MG63 (cell line): Measurements from ENCODE around the gene NOPCHAP1. TPM values are rescaled to one million over a fixed set of nuclear protein-coding genes. Genes with fewer than 3 reads are reported as not detected.
A peak's percentile ranks its signal among the peaks of the same experiment; 100 is the strongest.
"Not testable (repeated sequence)": the region's sequence is repeated elsewhere in the genome, so short reads cannot be mapped to it uniquely, and the experiment has no call there.

Source experiments
- DNase-seq: peaks from one replicate; pipeline ENCODE4 v3.0.0-alpha.2; 2020
- H3K27me3 ChIP-seq: fragments of 250-450 bp; sonication (Bioruptor Pico); 2 replicates; pipeline ENCODE4 v1.5.1; 2020; ENCODE audit warnings: mild to moderate bottlenecking, moderate library complexity
- H3K36me3 ChIP-seq: fragments of 250-450 bp; sonication (Bioruptor Pico); 2 replicates; pipeline ENCODE4 v1.5.1; 2020; ENCODE audit warnings: mild to moderate bottlenecking, moderate library complexity
- H3K4me3 ChIP-seq: fragments of 250-450 bp; sonication (Bioruptor Pico); 2 replicates; pipeline ENCODE4 v1.5.1; 2020; ENCODE audit warnings: mild to moderate bottlenecking, moderate library complexity
- H3K9me3 ChIP-seq: fragments of 250-450 bp; sonication (Bioruptor Pico); 2 replicates; pipeline ENCODE4 v1.5.1; 2020; ENCODE audit warnings: mild to moderate bottlenecking, moderate library complexity
- total RNA-seq: library from RNA; depleted of rRNA; stranded (reverse); fragments of >200 nt; shearing (Covaris generic); gene quantifications from 2 replicates; pipeline ENCODE4 v1.2.3, GENCODE V29; 2014; ENCODE audit warnings: low replicate concordance; rRNA removed

Gene NOPCHAP1, protein sequence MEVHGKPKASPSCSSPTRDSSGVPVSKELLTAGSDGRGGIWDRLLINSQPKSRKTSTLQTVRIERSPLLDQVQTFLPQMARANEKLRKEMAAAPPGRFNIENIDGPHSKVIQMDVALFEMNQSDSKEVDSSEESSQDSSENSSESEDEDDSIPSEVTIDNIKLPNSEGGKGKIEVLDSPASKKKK
- total RNA-seq = 7.3 and 12.5 TPM in 2 replicates

- Histone ChIP-seq H3K27me3 (no peaks in the 10 kb centered on the region), H3K4me3 (peak within 1 kb of the TSS; percentile 93), H3K36me3 (peaks cover 24% of the 10 kb centered on the region), H3K9me3 (no peaks in the 10 kb centered on the region)
- DNase-seq = peak; percentile 91
Observed at GRCh38 chr12:104986022-104986941, at the start of gene NOPCHAP1. NOPCHAP1 (plus strand) TSS chr12:104986316; CDS start chr12:104986353, 37 bp downstream.

DNA sequence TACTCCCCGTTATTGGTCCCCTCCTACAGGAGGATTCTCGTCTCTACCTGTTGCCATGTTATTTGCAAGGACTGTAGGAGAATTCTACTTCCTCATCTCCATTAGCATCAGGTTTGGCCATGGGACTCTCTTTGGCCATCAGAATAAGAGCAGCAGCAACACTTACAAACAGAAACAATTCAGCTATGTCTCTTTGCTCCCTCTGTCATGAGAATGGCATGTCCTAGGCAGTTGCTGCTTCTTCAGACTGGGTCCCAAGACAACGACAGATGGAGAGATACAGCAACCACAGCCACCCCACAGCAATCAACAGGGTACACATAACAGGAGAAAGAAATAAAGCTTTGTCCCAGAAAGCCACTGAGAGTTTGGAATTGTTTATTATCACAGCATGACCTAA is 47.7 kb upstream of the NOPCHAP1 start:
- Histone ChIP-seq H3K9me3 (no peaks in the 10 kb centered on the region), H3K4me3 (no peak overlapping the region), H3K27me3 (no peaks in the 10 kb centered on the region), H3K36me3 (no peaks in the 10 kb centered on the region)
- DNase-seq = no peak

- Histone ChIP-seq H3K36me3 (no peaks in the 10 kb centered on the region), H3K9me3 (no peaks in the 10 kb centered on the region), H3K27me3 (no peaks in the 10 kb centered on the region), H3K4me3 (no peak overlapping the region)
- no peak for DNase-seq
Observed at GRCh38 chr12:104939089-104939488, 47.0 kb upstream of the NOPCHAP1 start.

- no peaks in the 10 kb centered on the region for H3K9me3 ChIP-seq
- no peaks in the 10 kb centered on the region for H3K36me3 ChIP-seq
- no peak overlapping the region for H3K4me3 ChIP-seq
- DNase-seq = no peak
- H3K27me3 ChIP-seq = no peaks in the 10 kb centered on the region
Observed at GRCh38 chr12:104941454-104941853, 44.7 kb upstream of the NOPCHAP1 start.

DNA sequence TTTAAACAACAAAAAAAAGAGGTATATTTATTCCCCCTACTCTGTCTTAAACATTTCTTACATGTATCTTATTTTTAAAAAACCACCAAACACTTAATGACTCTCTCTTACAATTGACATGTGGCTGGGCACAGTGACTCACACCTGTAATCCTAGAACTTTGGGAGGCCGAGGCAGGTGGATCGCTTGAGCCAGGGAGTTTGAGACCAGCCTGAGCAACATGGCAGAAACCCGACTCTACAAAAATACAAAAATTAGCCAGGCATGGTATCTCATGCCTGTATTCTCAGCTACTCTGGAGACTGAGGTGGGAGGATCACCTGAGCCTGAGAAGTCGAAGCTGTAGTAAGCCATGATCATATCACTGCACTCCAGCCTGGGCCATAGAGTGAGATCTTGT is 44.0 kb upstream of the NOPCHAP1 start:
- Histone ChIP-seq H3K27me3 (no peaks in the 10 kb centered on the region), H3K36me3 (no peaks in the 10 kb centered on the region), H3K4me3 (no peak overlapping the region), H3K9me3 (no peaks in the 10 kb centered on the region)
- no peak for DNase-seq

DNA sequence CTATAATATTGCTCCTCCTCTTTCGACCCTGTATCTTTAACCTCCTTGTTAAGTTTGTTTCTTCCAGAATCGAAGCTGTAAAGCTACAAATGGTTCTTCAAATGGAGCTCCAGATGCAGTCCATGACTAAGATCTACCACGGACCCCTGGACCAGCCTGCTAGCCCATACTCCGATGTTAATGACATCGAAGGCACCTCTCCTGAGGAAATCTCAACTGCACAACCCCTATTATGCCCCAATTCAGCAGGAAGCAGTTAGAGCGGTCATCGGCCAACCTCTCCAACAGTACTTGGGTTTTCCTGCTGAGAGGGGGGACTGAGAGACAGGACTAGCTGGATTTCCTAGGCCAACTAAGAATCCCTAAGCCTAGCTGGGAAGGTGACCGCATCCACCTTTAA is 42.7 kb upstream of the NOPCHAP1 start:
- not testable (repeated sequence) for H3K27me3 ChIP-seq, H3K36me3 ChIP-seq, H3K9me3 ChIP-seq, H3K4me3 ChIP-seq, DNase-seq

GRCh38 chr12:104944252-104944651 is 41.9 kb upstream of the NOPCHAP1 start:
- DNase-seq = no peak
- Histone ChIP-seq H3K4me3 (no peak overlapping the region), H3K36me3 (no peaks in the 10 kb centered on the region), H3K9me3 (no peaks in the 10 kb centered on the region), H3K27me3 (no peaks in the 10 kb centered on the region)

- not testable (repeated sequence) for H3K36me3 ChIP-seq, DNase-seq, H3K4me3 ChIP-seq, H3K27me3 ChIP-seq, H3K9me3 ChIP-seq
Observed at GRCh38 chr12:104948716-104949115, 37.4 kb upstream of the NOPCHAP1 start.

GRCh38 chr12:104951759-104952509 is 34.2 kb upstream of the NOPCHAP1 start:
- Histone ChIP-seq H3K36me3 (no peaks in the 10 kb centered on the region), H3K4me3 (no peak overlapping the region), H3K9me3 (no peaks in the 10 kb centered on the region), H3K27me3 (no peaks in the 10 kb centered on the region)
- no peak for DNase-seq

- H3K4me3 ChIP-seq = no peak overlapping the region
- no peaks in the 10 kb centered on the region for H3K27me3 ChIP-seq
- no peak for DNase-seq
- H3K9me3 ChIP-seq = no peaks in the 10 kb centered on the region
- H3K36me3 ChIP-seq = no peaks in the 10 kb centered on the region
Observed at GRCh38 chr12:104952816-104953215, 33.3 kb upstream of the NOPCHAP1 start.

DNA sequence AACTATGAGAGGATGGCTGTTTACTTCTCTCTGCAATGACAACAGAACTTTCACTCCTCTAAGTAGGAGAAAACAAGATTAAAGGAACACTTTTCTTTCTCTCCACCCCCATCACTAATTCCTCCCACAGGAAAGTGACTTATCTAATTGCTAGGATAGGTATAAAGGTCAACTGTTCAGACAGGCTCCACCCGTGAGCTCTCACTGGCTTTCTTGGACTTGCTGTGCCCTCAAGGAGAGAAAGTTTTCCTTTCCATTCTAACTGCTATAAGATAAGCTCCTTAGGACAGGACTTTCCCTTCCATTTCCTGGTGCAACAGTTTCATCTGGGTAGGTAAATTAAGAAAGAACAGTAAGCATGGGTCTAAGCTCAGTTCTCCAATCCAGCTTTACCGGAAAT is 32.8 kb upstream of the NOPCHAP1 start:
- DNase-seq = no peak
- H3K27me3 ChIP-seq = no peaks in the 10 kb centered on the region
- no peak overlapping the region for H3K4me3 ChIP-seq
- no peaks in the 10 kb centered on the region for H3K36me3 ChIP-seq
- no peaks in the 10 kb centered on the region for H3K9me3 ChIP-seq

- H3K36me3 ChIP-seq = no peaks in the 10 kb centered on the region
- no peaks in the 10 kb centered on the region for H3K27me3 ChIP-seq
- no peaks in the 10 kb centered on the region for H3K9me3 ChIP-seq
- no peak overlapping the region for H3K4me3 ChIP-seq
- DNase-seq = no peak
Observed at GRCh38 chr12:104955703-104956102, 30.4 kb upstream of the NOPCHAP1 start.

DNA sequence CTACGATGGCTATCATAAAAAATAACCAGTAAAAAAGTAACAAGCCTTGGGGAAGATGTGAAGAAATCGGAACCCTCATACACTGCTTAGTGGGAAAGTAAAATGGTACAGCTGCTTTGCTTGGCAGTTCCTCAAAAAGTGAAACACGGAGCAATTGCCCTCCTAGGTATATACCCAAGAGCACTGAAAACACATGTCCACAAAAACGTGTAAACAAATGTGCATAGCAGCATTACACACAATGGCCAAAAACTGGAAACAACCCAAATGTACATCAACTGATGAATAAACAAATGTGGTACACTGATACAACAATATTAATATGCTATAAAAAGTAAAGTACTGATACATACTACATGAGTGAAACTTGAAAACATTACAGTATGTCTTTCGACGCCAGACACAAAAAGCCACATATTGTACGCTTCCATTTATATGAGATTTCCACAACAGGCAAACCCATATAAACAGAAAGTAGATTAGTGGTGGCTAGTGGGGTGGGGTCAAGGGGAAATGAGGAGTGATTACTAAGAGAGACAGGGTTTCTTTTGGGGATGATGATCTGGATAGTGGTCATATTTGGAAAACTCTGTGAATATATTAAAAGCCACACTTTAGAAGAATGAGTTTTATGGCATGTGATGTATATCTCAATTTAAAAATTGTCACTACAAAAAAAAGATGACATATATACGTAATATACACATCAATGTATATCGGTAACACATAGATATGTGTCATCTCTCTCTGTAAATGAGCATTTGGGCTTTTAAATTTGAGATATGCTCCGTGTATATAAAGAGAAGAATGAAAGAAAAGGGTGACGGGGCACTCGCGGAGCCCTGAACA is 29.0 kb upstream of the NOPCHAP1 start:
- no peaks in the 10 kb centered on the region for H3K36me3 ChIP-seq
- no peaks in the 10 kb centered on the region for H3K27me3 ChIP-seq
- H3K9me3 ChIP-seq = no peaks in the 10 kb centered on the region
- DNase-seq = no peak
- peak overlapping the region; percentile 63 for H3K4me3 ChIP-seq

DNA sequence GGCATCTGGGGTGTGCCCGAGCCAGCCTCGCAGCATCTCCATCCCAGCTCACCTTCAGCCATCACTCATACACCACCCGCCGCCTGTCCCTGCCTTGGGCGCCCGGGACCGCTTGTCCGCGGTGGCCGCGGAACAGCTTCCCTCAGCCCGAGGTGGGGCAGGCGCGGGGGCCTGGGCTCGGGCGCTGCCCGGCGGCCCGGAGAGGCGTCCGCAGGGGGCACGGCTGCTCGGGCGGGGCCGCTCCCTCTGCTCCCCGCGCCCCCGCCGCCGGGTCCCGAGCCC is 28.5 kb upstream of the NOPCHAP1 start:
- Histone ChIP-seq H3K9me3 (no peaks in the 10 kb centered on the region), H3K36me3 (no peaks in the 10 kb centered on the region), H3K27me3 (no peaks in the 10 kb centered on the region), H3K4me3 (peak overlapping the region; percentile 63)
- DNase-seq = peak; percentile 7

GRCh38 chr12:104958001-104958804 is 27.9 kb upstream of the NOPCHAP1 start, which contains the start of gene SLC41A2:
SLC41A2 (minus strand) TSS chr12:104958290; CDS start chr12:104928527, 29,763 bp downstream.
- Histone ChIP-seq H3K4me3 (peak within 1 kb of the TSS; percentile 63), H3K36me3 (no peaks in the 10 kb centered on the region), H3K27me3 (no peaks in the 10 kb centered on the region), H3K9me3 (no peaks in the 10 kb centered on the region)
- peak; percentile 93 for DNase-seq
